Measurements from ENCODE around the gene NTS. TPM values are rescaled to one million over a fixed set of nuclear protein-coding genes. Genes with fewer than 3 reads are reported as not detected.

Gene NTS, protein sequence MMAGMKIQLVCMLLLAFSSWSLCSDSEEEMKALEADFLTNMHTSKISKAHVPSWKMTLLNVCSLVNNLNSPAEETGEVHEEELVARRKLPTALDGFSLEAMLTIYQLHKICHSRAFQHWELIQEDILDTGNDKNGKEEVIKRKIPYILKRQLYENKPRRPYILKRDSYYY
- total RNA-seq (2012; rRNA removed) = not detected in 2 replicates

DNA sequence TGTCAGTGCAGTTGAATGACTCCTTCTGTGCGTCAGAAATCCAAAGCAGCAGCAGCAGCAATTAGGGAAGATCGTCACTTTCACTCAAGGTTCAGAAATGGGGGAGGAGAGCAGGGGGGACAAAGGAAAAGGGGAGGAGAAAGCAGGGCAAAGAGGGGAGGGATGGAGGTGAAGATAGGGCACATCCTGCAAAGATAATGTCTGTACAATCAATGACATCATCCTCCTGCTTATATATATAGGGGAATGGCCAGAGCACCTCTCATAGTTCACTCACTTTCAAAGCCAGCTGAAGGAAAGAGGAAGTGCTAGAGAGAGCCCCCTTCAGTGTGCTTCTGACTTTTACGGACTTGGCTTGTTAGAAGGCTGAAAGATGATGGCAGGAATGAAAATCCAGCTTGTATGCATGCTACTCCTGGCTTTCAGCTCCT is at the start of gene NTS:
NTS (plus strand) TSS at position 265 of the 431 bp plus-strand sequence; CDS start at position 374, 109 bp downstream.
- Histone ChIP-seq H3K36me3 (ENCODE audit: insufficient read depth, low read length) (no peaks in the 10 kb centered on the region), H3K27me3 (ENCODE audit: control insufficient read depth, insufficient read depth, low read length) (peaks cover 11% of the 10 kb centered on the region), H3K4me3 (ENCODE audit: low read length) (no peak within 1 kb of the TSS), H3K9ac (ENCODE audit: low read depth, low read length) (no peak within 1 kb of the TSS), H3K4me2 (ENCODE audit: low read length) (peak within 1 kb of the TSS; percentile 40), H3K9me3 (replicated peaks; ENCODE audit: low read length) (no peaks in the 10 kb centered on the region), H3K4me1 (ENCODE audit: control insufficient read depth, insufficient read depth, low read length) (no peaks in the 10 kb centered on the region)

DNA sequence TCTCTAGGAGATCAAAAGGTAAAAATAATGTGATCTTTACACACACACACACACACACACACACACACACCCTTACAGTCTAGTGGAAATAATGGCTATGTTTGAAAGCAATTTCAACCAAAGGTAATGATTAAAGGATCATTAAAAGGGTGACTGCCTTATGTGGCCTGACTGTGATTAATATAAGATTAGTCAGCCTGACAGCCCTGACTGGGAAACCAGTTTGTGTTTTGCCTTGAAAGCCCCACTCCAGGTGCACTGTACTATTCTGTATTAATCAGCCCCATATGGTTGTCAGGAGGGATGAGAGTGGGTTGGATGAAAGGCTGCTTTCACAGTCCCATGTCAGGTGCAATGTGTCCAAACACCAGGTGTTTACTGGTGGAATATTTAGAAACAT is 48.3 kb upstream of the NTS start:
- H3K4me1 ChIP-seq (ENCODE audit: control insufficient read depth, insufficient read depth, low read length) = peaks cover 41% of the 10 kb centered on the region

DNA sequence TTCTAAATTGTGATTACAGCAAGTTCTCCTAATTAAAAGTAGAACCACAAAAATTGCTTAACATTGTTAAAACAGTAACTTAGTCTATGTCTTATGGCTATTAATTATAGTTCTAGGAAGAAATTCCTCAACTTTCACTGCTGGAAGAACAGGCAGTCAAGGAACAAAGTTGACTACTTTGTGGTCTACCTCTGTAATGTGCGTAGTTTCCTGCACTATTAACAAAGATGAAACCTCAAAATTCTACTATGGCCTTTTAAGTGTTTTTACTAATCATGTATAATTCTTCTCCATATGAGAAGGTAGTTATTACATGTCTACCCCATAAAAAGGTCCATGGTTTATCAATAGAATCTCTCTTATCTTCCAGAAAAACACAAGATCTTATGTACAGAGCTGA is 45.5 kb upstream of the NTS start:
- Histone ChIP-seq H3K4me3 (ENCODE audit: low read length) (no peak overlapping the region), H3K9me3 (replicated peaks; ENCODE audit: low read length) (no peaks in the 10 kb centered on the region), H3K27me3 (ENCODE audit: control insufficient read depth, insufficient read depth, low read length) (no peaks in the 10 kb centered on the region), H3K9ac (ENCODE audit: low read depth, low read length) (no peak overlapping the region), H3K36me3 (ENCODE audit: insufficient read depth, low read length) (no peaks in the 10 kb centered on the region), H3K4me1 (ENCODE audit: control insufficient read depth, insufficient read depth, low read length) (peaks cover 27% of the 10 kb centered on the region), H3K4me2 (ENCODE audit: low read length) (no peak overlapping the region)

More for the DNA sequence above, 48.3 kb upstream of the NTS start:
- no peaks in the 10 kb centered on the region for H3K27me3 ChIP-seq (ENCODE audit: control insufficient read depth, insufficient read depth, low read length)
- H3K9ac ChIP-seq (ENCODE audit: low read depth, low read length) = no peak overlapping the region
- H3K4me2 ChIP-seq (ENCODE audit: low read length) = no peak overlapping the region
- H3K36me3 ChIP-seq (ENCODE audit: insufficient read depth, low read length) = no peaks in the 10 kb centered on the region
- no peaks in the 10 kb centered on the region for H3K9me3 ChIP-seq (replicated peaks; ENCODE audit: low read length)
- H3K4me3 ChIP-seq (ENCODE audit: low read length) = no peak overlapping the region

DNA sequence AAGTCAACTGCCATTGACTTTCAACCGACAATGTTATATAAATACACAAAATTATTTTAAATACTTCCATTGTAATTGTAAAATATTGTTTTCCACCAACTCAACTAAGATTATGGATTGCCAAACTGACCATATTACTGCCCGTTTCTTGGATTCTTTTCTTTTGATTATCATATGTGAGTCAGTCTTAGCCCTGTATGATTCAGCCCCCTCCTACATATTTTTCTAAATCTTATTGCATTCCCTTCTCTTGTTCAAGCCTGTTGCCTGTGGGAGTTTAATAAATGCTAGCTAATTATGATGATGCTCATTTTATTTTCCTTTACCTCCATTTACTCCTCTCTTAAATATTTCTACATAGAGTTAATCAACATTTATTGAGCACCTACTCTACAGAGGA is 44.7 kb upstream of the NTS start:
- Histone ChIP-seq H3K4me2 (ENCODE audit: low read length) (peak overlapping the region; percentile 17), H3K36me3 (ENCODE audit: insufficient read depth, low read length) (no peaks in the 10 kb centered on the region), H3K4me3 (ENCODE audit: low read length) (no peak overlapping the region), H3K9me3 (replicated peaks; ENCODE audit: low read length) (no peaks in the 10 kb centered on the region), H3K4me1 (ENCODE audit: control insufficient read depth, insufficient read depth, low read length) (peaks cover 27% of the 10 kb centered on the region), H3K27me3 (ENCODE audit: control insufficient read depth, insufficient read depth, low read length) (no peaks in the 10 kb centered on the region), H3K9ac (ENCODE audit: low read depth, low read length) (no peak overlapping the region)

DNA sequence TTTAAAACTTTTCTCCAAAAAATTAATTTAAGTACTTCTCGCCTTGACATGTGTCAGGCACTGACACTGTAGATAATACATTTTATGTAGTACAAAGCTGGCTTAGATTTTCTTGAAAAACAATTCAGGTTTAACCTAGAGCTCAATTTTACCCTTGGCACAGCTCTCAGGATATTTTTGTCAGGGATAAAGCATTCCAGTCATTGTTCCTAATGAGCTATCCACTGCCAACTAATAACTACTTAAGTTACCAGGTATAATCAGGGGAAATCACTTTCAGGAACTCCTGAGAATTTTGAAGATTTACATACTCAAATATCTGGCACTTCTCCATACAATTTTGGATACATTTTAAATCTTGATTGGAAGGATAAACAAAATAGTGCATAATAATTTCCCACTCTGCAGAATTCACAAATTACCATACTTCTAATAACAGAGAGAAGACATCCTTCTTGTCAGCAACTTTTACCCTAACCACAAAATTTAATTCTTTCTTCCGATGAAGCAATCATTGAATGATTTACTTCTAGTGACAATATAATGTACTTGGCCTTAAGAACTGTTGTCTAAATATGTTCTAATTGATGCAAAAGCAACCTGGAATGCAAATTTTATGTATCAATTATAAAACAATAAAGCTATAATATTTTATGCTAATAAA is 42.6 kb upstream of the NTS start:
- H3K4me2 ChIP-seq (ENCODE audit: low read length) = no peak overlapping the region
- no peak overlapping the region for H3K4me3 ChIP-seq (ENCODE audit: low read length)
- H3K27me3 ChIP-seq (ENCODE audit: control insufficient read depth, insufficient read depth, low read length) = no peaks in the 10 kb centered on the region
- no peaks in the 10 kb centered on the region for H3K9me3 ChIP-seq (replicated peaks; ENCODE audit: low read length)
- H3K9ac ChIP-seq (ENCODE audit: low read depth, low read length) = no peak overlapping the region
- H3K4me1 ChIP-seq (ENCODE audit: control insufficient read depth, insufficient read depth, low read length) = peaks cover 48% of the 10 kb centered on the region
- no peaks in the 10 kb centered on the region for H3K36me3 ChIP-seq (ENCODE audit: insufficient read depth, low read length)

DNA sequence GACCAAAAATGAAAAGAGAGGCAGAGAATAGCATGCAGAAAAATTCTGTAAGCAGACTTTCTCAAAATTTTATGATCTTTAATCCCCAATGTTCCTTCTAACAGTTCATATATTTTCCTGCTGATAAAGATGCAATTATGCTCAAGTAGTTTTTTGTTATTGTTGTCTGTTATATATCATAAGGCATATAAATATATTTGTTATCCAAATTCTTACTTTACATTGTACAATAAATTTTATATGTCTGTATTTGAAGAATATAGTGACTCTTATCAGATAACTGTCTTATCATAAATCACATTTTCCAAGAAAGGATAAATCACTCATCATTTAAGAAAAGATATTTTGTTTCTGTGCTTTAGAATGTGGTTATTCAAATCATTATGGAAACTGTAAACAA is 40.5 kb upstream of the NTS start:
- H3K4me2 ChIP-seq (ENCODE audit: low read length) = no peak overlapping the region
- peaks cover 47% of the 10 kb centered on the region for H3K4me1 ChIP-seq (ENCODE audit: control insufficient read depth, insufficient read depth, low read length)
- no peaks in the 10 kb centered on the region for H3K27me3 ChIP-seq (ENCODE audit: control insufficient read depth, insufficient read depth, low read length)
- H3K36me3 ChIP-seq (ENCODE audit: insufficient read depth, low read length) = no peaks in the 10 kb centered on the region
- H3K4me3 ChIP-seq (ENCODE audit: low read length) = no peak overlapping the region
- no peak overlapping the region for H3K9ac ChIP-seq (ENCODE audit: low read depth, low read length)
- H3K9me3 ChIP-seq (replicated peaks; ENCODE audit: low read length) = no peaks in the 10 kb centered on the region

DNA sequence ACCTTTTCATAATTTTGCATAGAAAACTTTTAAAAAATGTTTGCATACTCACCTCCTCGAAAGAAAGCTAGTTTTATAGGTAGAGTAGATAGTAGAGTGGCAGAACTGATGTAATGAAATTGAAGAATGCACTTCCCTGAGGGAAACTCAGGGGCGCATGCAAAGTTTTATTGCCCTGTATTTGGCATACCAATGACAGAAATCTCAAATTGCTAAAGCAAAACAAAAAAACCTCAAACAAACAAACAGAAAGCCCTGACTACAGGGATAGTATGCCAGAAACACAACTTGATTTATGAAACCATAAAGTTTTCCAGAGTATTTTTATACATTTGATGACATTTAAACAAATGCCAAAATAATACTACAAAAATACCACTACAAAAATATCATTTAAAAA is 39.7 kb upstream of the NTS start:
- Histone ChIP-seq H3K36me3 (ENCODE audit: insufficient read depth, low read length) (no peaks in the 10 kb centered on the region), H3K27me3 (ENCODE audit: control insufficient read depth, insufficient read depth, low read length) (no peaks in the 10 kb centered on the region), H3K4me3 (ENCODE audit: low read length) (no peak overlapping the region), H3K9me3 (replicated peaks; ENCODE audit: low read length) (no peaks in the 10 kb centered on the region), H3K4me1 (ENCODE audit: control insufficient read depth, insufficient read depth, low read length) (peaks cover 40% of the 10 kb centered on the region), H3K4me2 (ENCODE audit: low read length) (peak overlapping the region; percentile 89), H3K9ac (ENCODE audit: low read depth, low read length) (peak overlapping the region; percentile 74)

DNA sequence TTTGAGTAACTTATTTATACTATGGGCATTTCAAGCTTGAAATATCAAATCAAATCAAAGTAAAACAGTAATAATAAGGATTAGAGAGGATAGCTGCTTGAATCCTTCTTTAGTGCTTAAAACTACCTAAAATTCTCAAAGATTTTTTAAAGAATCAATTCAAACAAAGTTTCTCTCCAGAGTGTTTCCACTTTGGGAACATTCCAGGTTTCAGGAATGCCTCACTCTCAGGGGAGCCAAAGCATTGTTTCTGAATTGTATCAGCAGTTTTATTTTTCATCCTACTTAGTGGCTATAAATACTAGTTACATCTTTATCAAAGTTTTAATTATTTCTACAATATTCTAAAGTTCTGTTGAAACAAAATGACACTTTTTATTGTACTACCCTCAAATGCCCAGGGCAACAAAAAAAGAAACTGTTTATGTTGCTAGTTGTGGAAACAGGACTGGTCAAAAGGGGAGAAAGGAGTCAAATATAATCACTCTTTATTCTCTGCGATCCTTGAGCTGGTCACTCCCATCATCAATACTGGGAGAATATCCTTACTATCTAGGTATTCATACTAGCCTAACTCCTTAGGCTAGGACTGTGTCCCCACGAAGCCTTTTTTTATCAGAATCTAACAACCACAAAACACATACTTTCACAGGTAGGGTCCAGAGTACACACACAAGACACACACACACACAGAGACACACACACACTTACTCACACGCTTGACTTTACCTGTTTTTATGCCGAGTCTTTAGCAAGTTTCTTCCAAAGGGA is 38.5 kb upstream of the NTS start:
- Histone ChIP-seq H3K9me3 (replicated peaks; ENCODE audit: low read length) (no peaks in the 10 kb centered on the region), H3K36me3 (ENCODE audit: insufficient read depth, low read length) (no peaks in the 10 kb centered on the region), H3K27me3 (ENCODE audit: control insufficient read depth, insufficient read depth, low read length) (no peaks in the 10 kb centered on the region), H3K4me2 (ENCODE audit: low read length) (peak overlapping the region; percentile 89), H3K4me1 (ENCODE audit: control insufficient read depth, insufficient read depth, low read length) (peaks cover 30% of the 10 kb centered on the region), H3K9ac (ENCODE audit: low read depth, low read length) (peak overlapping the region; percentile 74), H3K4me3 (ENCODE audit: low read length) (peak overlapping the region; percentile 68)

DNA sequence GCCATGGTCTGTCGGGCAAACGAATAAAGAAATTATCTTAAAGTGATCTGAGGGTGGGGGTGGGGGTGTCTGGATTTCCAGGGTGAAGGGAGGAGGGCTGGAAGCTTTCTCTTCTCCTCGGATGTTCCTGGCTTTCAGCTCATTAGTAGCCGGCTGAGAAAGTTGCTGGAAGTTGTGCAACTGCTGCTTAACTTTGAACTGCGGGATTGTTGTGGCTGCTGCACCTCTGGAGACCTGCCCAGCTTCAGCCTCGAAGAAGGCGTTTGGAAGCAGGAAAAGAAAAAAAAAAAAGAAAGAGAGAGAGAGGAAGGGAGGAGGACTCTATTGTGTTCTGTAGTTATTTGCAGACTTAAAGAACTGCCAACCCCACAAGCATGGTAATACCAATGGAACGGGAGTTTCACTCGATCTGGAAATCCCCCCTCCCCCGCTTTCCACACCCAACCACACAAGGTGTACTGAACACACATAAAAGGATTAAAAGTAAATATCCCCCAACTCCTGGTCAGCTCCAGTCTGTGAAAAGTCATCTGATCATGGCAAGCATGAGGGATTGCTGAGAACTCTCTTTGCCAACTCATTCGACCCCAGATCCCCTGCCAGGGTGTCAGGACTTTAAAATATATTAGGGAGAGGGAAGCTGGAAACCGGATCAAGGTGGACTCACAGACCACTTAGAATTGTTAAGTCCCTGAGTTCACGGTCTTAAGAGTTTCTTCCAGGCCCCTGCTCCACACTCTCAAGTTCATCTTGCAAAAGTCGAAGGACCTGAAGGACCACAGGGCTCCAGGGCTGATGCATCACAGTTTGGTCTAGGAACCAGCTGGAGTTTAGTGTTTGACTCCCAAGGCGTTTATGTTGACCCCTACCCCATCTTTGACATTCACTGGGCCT is 37.7 kb upstream of the NTS start, which contains the start of gene RASSF9:
RASSF9 (minus strand) TSS at position 213 of the 894 bp plus-strand sequence; CDS start at position 5, 208 bp downstream.
- H3K27me3 ChIP-seq (ENCODE audit: control insufficient read depth, insufficient read depth, low read length) = no peaks in the 10 kb centered on the region
- H3K4me2 ChIP-seq (ENCODE audit: low read length) = peak within 1 kb of the TSS; percentile 89
- peak within 1 kb of the TSS; percentile 68 for H3K4me3 ChIP-seq (ENCODE audit: low read length)
- H3K9me3 ChIP-seq (replicated peaks; ENCODE audit: low read length) = no peaks in the 10 kb centered on the region
- H3K36me3 ChIP-seq (ENCODE audit: insufficient read depth, low read length) = no peaks in the 10 kb centered on the region
- peaks cover 30% of the 10 kb centered on the region for H3K4me1 ChIP-seq (ENCODE audit: control insufficient read depth, insufficient read depth, low read length)
- H3K9ac ChIP-seq (ENCODE audit: low read depth, low read length) = peak within 1 kb of the TSS; percentile 74

DNA sequence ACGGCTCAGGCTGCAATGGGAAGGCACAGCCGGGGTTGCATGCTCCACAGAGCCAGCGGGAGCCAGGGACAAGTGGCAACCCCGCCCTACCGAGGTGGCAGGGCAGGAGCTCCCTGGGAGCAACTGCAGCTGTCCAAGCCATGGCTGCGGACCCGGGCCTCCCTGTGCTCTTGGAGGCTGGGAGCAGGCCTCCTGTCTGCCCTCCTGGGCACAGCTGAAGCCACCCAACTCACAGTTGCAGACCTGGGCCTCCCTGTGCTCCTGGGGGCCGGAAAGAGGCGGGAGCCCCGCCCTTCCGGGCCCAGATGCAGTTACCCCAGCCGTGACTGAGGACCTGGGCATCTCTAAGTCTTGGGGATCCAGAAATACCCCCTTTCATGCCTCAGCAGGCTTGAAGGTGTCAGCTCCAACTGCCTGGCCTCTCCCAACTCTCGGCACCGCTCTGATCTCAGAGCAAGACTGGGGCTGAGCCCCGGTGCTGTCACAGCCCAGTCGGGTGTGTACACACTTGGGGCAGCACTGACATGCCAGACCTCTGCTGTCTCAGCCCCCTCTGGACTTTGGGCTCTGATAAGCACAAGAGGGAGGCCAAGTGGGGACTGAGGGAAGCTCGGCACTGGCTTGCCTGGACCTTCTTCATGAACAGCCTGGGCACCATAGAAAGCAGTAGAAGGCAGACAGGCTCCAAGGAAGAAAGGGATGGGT is 30.3 kb upstream of the NTS start:
- Histone ChIP-seq H3K4me2 (ENCODE audit: low read length) (no peak overlapping the region), H3K4me3 (ENCODE audit: low read length) (no peak overlapping the region), H3K9ac (ENCODE audit: low read depth, low read length) (no peak overlapping the region), H3K9me3 (replicated peaks; ENCODE audit: low read length) (no peaks in the 10 kb centered on the region), H3K27me3 (ENCODE audit: control insufficient read depth, insufficient read depth, low read length) (no peaks in the 10 kb centered on the region), H3K4me1 (ENCODE audit: control insufficient read depth, insufficient read depth, low read length) (no peaks in the 10 kb centered on the region), H3K36me3 (ENCODE audit: insufficient read depth, low read length) (no peaks in the 10 kb centered on the region)
